NCI-H1092 (cell line): Measurements from ENCODE around the gene GGNBP2.

Source experiments
- DNase-seq: peaks from one replicate; lab custom pipeline; 2025; lab: John Stamatoyannopoulos, UW

Gene GGNBP2

GRCh38 chr17:36566081-36566480 lies 21.4 kb downstream of the GGNBP2 start:
- no peak for DNase-seq

- no peak for DNase-seq
Measured at GRCh38 chr17:36575028-36575427, 30.3 kb downstream of the GGNBP2 start.

- DNase-seq, result no peak
Measured at GRCh38 chr17:36576793-36577192, 32.1 kb downstream of the GGNBP2 start.

- DNase-seq, result no peak
Measured at GRCh38 chr17:36578671-36579070, 34.0 kb downstream of the GGNBP2 start.

- DNase-seq, result no peak
Measured at GRCh38 chr17:36583787-36584186, 39.1 kb downstream of the GGNBP2 start.

- DNase-seq, result no peak
Measured at GRCh38 chr17:36586138-36586537, 41.4 kb downstream of the GGNBP2 start.

GRCh38 chr17:36590082-36590481 lies 45.4 kb downstream of the GGNBP2 start:
- no peak for DNase-seq

- DNase-seq, result peak; percentile 61
Measured at GRCh38 chr17:36591434-36592315, 47.0 kb downstream of the GGNBP2 start, which contains the start of gene DHRS11. Gene DHRS11 (plus strand): TSS chr17:36591879. CDS start chr17:36592010, 131 bp downstream.

GRCh38 chr17:36592316-36592715 lies 47.6 kb downstream of the GGNBP2 start:
- no peak for DNase-seq

- DNase-seq, result no peak
Measured at GRCh38 chr17:36592716-36593321, 48.1 kb downstream of the GGNBP2 start.

GRCh38 chr17:36593656-36594316 lies 49.1 kb downstream of the GGNBP2 start:
- DNase-seq, result no peak

- DNase-seq, result no peak
Measured at GRCh38 chr17:36594626-36595401, 50.1 kb downstream of the GGNBP2 start.

GRCh38 chr17:36597226-36597625 lies 52.5 kb downstream of the GGNBP2 start:
- DNase-seq, result no peak

GRCh38 chr17:36597866-36598777 lies 53.4 kb downstream of the GGNBP2 start:
- no peak for DNase-seq

GRCh38 chr17:36598951-36599401 lies 54.3 kb downstream of the GGNBP2 start:
- no peak for DNase-seq

GRCh38 chr17:36599546-36600250 lies 55.0 kb downstream of the GGNBP2 start:
- no peak for DNase-seq

GRCh38 chr17:36600465-36600864 lies 55.7 kb downstream of the GGNBP2 start:
- no peak for DNase-seq

GRCh38 chr17:36600936-36601302 lies 56.2 kb downstream of the GGNBP2 start:
- no peak for DNase-seq

GRCh38 chr17:36601303-36602029 lies 56.7 kb downstream of the GGNBP2 start, which contains the start of gene MRM1:
Gene MRM1 (plus strand): TSS chr17:36601583. CDS start chr17:36601811, 228 bp downstream.
- peak; percentile 90 for DNase-seq
